Neural cell (in vitro differentiated cells): Measurements from ENCODE around the gene PTPN3. TPM values are rescaled to one million over a fixed set of nuclear protein-coding genes. Genes with fewer than 3 reads are reported as not detected.

ENCODE experiments used
- H2AFZ ChIP-seq: fragments of 200-600, 300-800 bp; sonication (generic), shearing (Covaris generic); 2 replicates; pipeline ENCODE4 v1.6.0; 2014; ENCODE audit warnings: low read depth, mild to moderate bottlenecking, antibody characterized with exemption, low read length, moderate library complexity
- H3F3A ChIP-seq: fragments of 200-600 bp; shearing (Covaris generic); 2 replicates; pipeline ENCODE4 v1.6.1; 2016; ENCODE audit warnings: mild to moderate bottlenecking, moderate library complexity, mixed read lengths, antibody characterized with exemption, low read length; ENCODE audit not compliant: insufficient read depth, poor library complexity, severe bottlenecking
- H3K27ac ChIP-seq: fragments of 200-600, 300-800 bp; sonication (generic), shearing (Covaris generic); 2 replicates; pipeline ENCODE4 v1.5.1; 2014; ENCODE audit warnings: mild to moderate bottlenecking, low read length, moderate library complexity
- H3K27me3 ChIP-seq: fragments of 300-800, 200-600 bp; sonication (generic), shearing (Covaris generic); 2 replicates; pipeline ENCODE4 v1.6.0; 2014; ENCODE audit warnings: mild to moderate bottlenecking, low read depth, low read length, moderate library complexity; ENCODE audit not compliant: insufficient read depth
- H3K36me3 ChIP-seq: fragments of 300-800, 200-600 bp; sonication (generic), shearing (Covaris generic); 2 replicates; pipeline ENCODE4 v1.5.1; 2014; ENCODE audit warnings: mild to moderate bottlenecking, antibody characterized with exemption, low read length, moderate library complexity; ENCODE audit not compliant: insufficient read depth
- H3K4me2 ChIP-seq: fragments of 300-800, 200-600 bp; sonication (generic), shearing (Covaris generic); 2 replicates; pipeline ENCODE4 v1.6.0; 2014; ENCODE audit warnings: mild to moderate bottlenecking, low read length
- H3K4me3 ChIP-seq: fragments of 300-800, 200-600 bp; sonication (generic), shearing (Covaris generic); 2 replicates; pipeline ENCODE4 v1.5.1; 2014; ENCODE audit warnings: mild to moderate bottlenecking, low read length, moderate library complexity
- H3K79me2 ChIP-seq: fragments of 200-600 bp; shearing (Covaris generic); replicated peaks from 2 replicates; pipeline ENCODE4 v1.6.0; 2014; ENCODE audit warnings: mild to moderate bottlenecking, low read length, moderate library complexity; ENCODE audit not compliant: insufficient read depth
- H3K9ac ChIP-seq: fragments of 300-800, 200-600 bp; sonication (generic), shearing (Covaris generic); 2 replicates; pipeline ENCODE4 v1.6.1; 2016; ENCODE audit warnings: mild to moderate bottlenecking, low read length, mixed read lengths
- H3K9me2 ChIP-seq: fragments of 200-600 bp; shearing (Covaris generic); 2 replicates; pipeline ENCODE4 v1.6.1; 2016; ENCODE audit warnings: mild to moderate bottlenecking, low read length, mixed read lengths; ENCODE audit not compliant: insufficient read depth
- H3K9me3 ChIP-seq: fragments of 200-600, 300-800 bp; sonication (generic), shearing (Covaris generic); 2 replicates; pipeline ENCODE4 v1.6.1; 2016; ENCODE audit warnings: mild to moderate bottlenecking, mixed run types, low read length, moderate library complexity, mixed read lengths
- H4K20me1 ChIP-seq: fragments of 200-600 bp; shearing (Covaris generic); 2 replicates; pipeline ENCODE4 v1.6.1; 2016; ENCODE audit warnings: mild to moderate bottlenecking, mixed run types; ENCODE audit not compliant: insufficient read depth
- EP300 ChIP-seq: fragments of 450-650 bp; conservative IDR thresholded peaks from 2 replicates; pipeline ENCODE4 v1.6.1; 2014; ENCODE audit warnings: antibody characterized with exemption, mild to moderate bottlenecking, moderate library complexity; ENCODE audit not compliant: poor library complexity, severe bottlenecking
- EZH2 ChIP-seq: fragments of 200-600, 300-800 bp; shearing (Covaris generic), sonication (generic); IDR thresholded peaks from 2 replicates; pipeline ENCODE4 v1.6.1; 2014; ENCODE audit warnings: antibody characterized with exemption, low read length, borderline replicate concordance, mild to moderate bottlenecking; ENCODE audit not compliant: insufficient read depth, poor library complexity, severe bottlenecking
- MXI1 ChIP-seq: fragments of 450-650 bp; conservative IDR thresholded peaks from 2 replicates; pipeline ENCODE4 v1.6.1; 2014; ENCODE audit warnings: antibody characterized with exemption, mild to moderate bottlenecking; ENCODE audit not compliant: poor library complexity, severe bottlenecking
- POLR2AphosphoS5 ChIP-seq: IDR thresholded peaks from 2 replicates; pipeline ENCODE4 v1.6.1; 2012
- RAD21 ChIP-seq: fragments of 450-650 bp; conservative IDR thresholded peaks from 2 replicates; pipeline ENCODE4 v1.6.1; 2014; ENCODE audit warnings: antibody characterized with exemption, mild to moderate bottlenecking, moderate library complexity
- REST ChIP-seq: IDR thresholded peaks from 2 replicates; pipeline ENCODE4 v1.6.1; 2012; ENCODE audit warnings: borderline replicate concordance
- SMC3 ChIP-seq: fragments of 450-650 bp; conservative IDR thresholded peaks from 2 replicates; pipeline ENCODE4 v1.6.1; 2014; ENCODE audit warnings: antibody characterized with exemption, mild to moderate bottlenecking, moderate library complexity; ENCODE audit not compliant: poor library complexity
- TAF1 ChIP-seq: IDR thresholded peaks from 2 replicates; pipeline ENCODE4 v1.6.1; 2012; ENCODE audit warnings: low read depth
- polyA plus RNA-seq: library from polyadenylated mRNA; depleted of rRNA; stranded (reverse); fragments of >200 nt; gene quantifications from 2 replicates; pipeline ENCODE4 v1.2.3, GENCODE V29; 2014
- TF ChIP-seq, protein P1 (sequence below): fragments of 450-650 bp; IDR thresholded peaks from 2 replicates; pipeline ENCODE4 v1.5.1; 2014; ENCODE audit warnings: antibody characterized with exemption, mild to moderate bottlenecking, moderate library complexity; ENCODE audit not compliant: poor library complexity, severe bottlenecking

PTPN3 gene
- polyA plus RNA-seq, 1 donor from 2014 or later, result 3.8 TPM

- Histone ChIP-seq H3K27ac (no peak overlapping the region), H3K27me3 (no peaks in the 10 kb centered on the region), H3K79me2 (no peaks in the 10 kb centered on the region), H3K4me2 (no peak overlapping the region), H3K9me2 (no peaks in the 10 kb centered on the region), H3K9me3 (no peaks in the 10 kb centered on the region), H4K20me1 (no peaks in the 10 kb centered on the region), H2AFZ (no peak overlapping the region), H3K4me3 (no peak overlapping the region), H3K9ac (no peak overlapping the region), H3F3A (no peaks in the 10 kb centered on the region), H3K36me3 (no peaks in the 10 kb centered on the region)
- TF ChIP-seq TAF1, result no peak
- TF ChIP-seq, protein P1, sequence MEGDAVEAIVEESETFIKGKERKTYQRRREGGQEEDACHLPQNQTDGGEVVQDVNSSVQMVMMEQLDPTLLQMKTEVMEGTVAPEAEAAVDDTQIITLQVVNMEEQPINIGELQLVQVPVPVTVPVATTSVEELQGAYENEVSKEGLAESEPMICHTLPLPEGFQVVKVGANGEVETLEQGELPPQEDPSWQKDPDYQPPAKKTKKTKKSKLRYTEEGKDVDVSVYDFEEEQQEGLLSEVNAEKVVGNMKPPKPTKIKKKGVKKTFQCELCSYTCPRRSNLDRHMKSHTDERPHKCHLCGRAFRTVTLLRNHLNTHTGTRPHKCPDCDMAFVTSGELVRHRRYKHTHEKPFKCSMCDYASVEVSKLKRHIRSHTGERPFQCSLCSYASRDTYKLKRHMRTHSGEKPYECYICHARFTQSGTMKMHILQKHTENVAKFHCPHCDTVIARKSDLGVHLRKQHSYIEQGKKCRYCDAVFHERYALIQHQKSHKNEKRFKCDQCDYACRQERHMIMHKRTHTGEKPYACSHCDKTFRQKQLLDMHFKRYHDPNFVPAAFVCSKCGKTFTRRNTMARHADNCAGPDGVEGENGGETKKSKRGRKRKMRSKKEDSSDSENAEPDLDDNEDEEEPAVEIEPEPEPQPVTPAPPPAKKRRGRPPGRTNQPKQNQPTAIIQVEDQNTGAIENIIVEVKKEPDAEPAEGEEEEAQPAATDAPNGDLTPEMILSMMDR, result no peak
- TF ChIP-seq SMC3, result no peak
- no peak for TF ChIP-seq EZH2
- no peak for TF ChIP-seq MXI1
- TF ChIP-seq RAD21, result no peak
- no peak for TF ChIP-seq POLR2AphosphoS5
- TF ChIP-seq EP300, result no peak
- TF ChIP-seq REST, result no peak
These were observed 75.5 kb downstream of the PTPN3 start for GRCh38 chr9:109422641-109423040.

DNA sequence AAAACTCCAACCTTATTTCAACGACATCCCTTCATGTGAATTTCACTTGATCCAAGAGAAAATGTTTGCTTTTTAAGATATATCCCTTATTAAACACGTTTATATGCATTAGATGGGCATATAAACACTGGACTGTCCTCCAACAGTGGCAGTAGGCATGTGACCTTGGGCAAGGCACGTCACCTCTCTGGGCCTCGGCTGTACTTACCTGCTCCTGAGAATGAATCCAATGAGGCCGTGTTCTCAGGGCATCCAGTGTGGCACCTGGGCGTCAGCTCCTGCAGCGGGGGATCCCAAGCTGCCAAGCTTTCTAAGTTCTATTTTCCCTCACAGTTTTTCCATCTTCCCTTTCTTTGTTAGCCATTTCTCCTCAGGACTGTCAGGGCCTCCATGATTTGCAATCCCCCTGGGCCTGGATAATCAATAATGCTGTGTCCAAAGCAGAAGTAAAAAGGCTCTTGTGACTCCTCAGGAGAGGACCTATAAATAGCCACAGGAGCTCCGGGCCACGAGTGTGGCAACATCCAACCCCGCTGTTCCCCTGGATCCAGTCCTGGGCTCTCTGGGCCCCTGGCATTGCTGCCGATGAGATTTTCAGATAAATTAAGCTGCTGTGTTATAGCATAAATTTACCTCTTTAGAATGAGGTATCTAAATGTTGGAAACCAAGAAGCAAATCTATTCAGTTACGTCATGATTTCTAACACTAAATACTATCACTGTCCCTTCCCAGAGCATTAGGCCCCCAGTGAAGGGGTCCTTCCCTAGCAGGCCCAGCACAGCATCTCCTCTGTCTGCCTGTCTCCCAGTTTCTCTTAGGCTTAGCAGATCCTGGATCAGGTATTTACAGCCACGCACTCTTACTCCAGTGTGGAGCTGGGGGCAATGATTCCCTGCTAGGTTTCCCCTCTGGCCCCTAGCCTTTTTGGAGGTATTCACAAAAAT lies 76.8 kb downstream of the PTPN3 start:
- no peaks in the 10 kb centered on the region for H3K79me2 ChIP-seq
- H4K20me1 ChIP-seq, result no peaks in the 10 kb centered on the region
- no peak overlapping the region for H3K27ac ChIP-seq
- H3K4me2 ChIP-seq, result no peak overlapping the region
- H3F3A ChIP-seq, result no peaks in the 10 kb centered on the region
- H3K9me2 ChIP-seq, result no peaks in the 10 kb centered on the region
- H3K9ac ChIP-seq, result no peak overlapping the region
- H2AFZ ChIP-seq, result no peak overlapping the region
- no peak overlapping the region for H3K4me3 ChIP-seq
- no peaks in the 10 kb centered on the region for H3K9me3 ChIP-seq
- no peaks in the 10 kb centered on the region for H3K36me3 ChIP-seq
- H3K27me3 ChIP-seq, result no peaks in the 10 kb centered on the region
- TF ChIP-seq RAD21, result no peak
- TF ChIP-seq EZH2, result no peak
- no peak for TF ChIP-seq TAF1
- TF ChIP-seq EP300, result no peak
- TF ChIP-seq, protein P1, result no peak
